ENCODE results near the gene TECPR2.
"Not testable (repeated sequence)": the region's sequence is repeated elsewhere in the genome, so short reads cannot be mapped to it uniquely, and the experiment has no call there.

Gene TECPR2

GRCh38 chr14:102320671-102321455 lies 41.9 kb upstream of the TECPR2 start:
- peak overlapping the region; percentile 79 for H3K4me3 ChIP-seq (ENCODE audit: low read depth, low read length)
- DNase-seq (ENCODE audit: low read depth, low spot score): no peak
- TF ChIP-seq CTCF (IDR thresholded peaks at IDR 0.05; ENCODE audit: insufficient read depth, low read length, missing control alignments): no peak
- ChIA-PET CTCF (interaction anchor here (0.8 to 8.1 kb wide), 14 partner anchors 12 to 359 kb away, joined by 3 to 113 read pairs (median 3); no protein-coding TSS in a partner anchor), POLR2A (no interaction called here)

GRCh38 chr14:102321456-102322422 lies 41.0 kb upstream of the TECPR2 start:
- no peak for DNase-seq (ENCODE audit: low read depth, low spot score)
- no peak for TF ChIP-seq CTCF (IDR thresholded peaks at IDR 0.05; ENCODE audit: insufficient read depth, low read length, missing control alignments)
- POLR2A ChIA-PET: no interaction called here
- CTCF ChIA-PET: interaction anchor here (0.7 to 2.4 kb wide), 16 partner anchors 8 to 360 kb away, joined by 3 to 8 read pairs (median 3); partner anchors contain the start of gene MOK
- no peak overlapping the region for H3K4me3 ChIP-seq (ENCODE audit: low read depth, low read length)

- H3K4me3 ChIP-seq (ENCODE audit: low read depth, low read length): no peak overlapping the region
- peak; percentile 62 for DNase-seq (ENCODE audit: low read depth, low spot score)
- POLR2A ChIA-PET: no interaction called here
- CTCF ChIA-PET: interaction anchor here (0.6 to 2.4 kb wide), 16 partner anchors 8 to 616 kb away, joined by 3 to 8 read pairs (median 4); partner anchors contain the start of gene MOK
- peak; percentile 76 for TF ChIP-seq CTCF (IDR thresholded peaks at IDR 0.05; ENCODE audit: insufficient read depth, low read length, missing control alignments)
Observed at GRCh38 chr14:102323102-102323501, 39.6 kb upstream of the TECPR2 start.

GRCh38 chr14:102325791-102326345 lies 36.9 kb upstream of the TECPR2 start:
- H3K4me3 ChIP-seq (ENCODE audit: low read depth, low read length): no peak overlapping the region
- ChIA-PET POLR2A (no interaction called here), CTCF (interaction anchor here (1.3 kb wide), 1 partner anchor 9 kb away, joined by 5 read pairs; no protein-coding TSS in a partner anchor)
- no peak for DNase-seq (ENCODE audit: low read depth, low spot score)
- TF ChIP-seq CTCF (IDR thresholded peaks at IDR 0.05; ENCODE audit: insufficient read depth, low read length, missing control alignments): no peak

- ChIA-PET CTCF (interaction anchor here (1.3 kb wide), 1 partner anchor 9 kb away, joined by 5 read pairs; no protein-coding TSS in a partner anchor), POLR2A (no interaction called here)
- TF ChIP-seq CTCF (IDR thresholded peaks at IDR 0.05; ENCODE audit: insufficient read depth, low read length, missing control alignments): no peak
- no peak overlapping the region for H3K4me3 ChIP-seq (ENCODE audit: low read depth, low read length)
- no peak for DNase-seq (ENCODE audit: low read depth, low spot score)
Observed at GRCh38 chr14:102326583-102326982, 36.2 kb upstream of the TECPR2 start.

GRCh38 chr14:102329381-102329780 lies 33.4 kb upstream of the TECPR2 start:
- CTCF ChIA-PET: interaction anchor here (1.3 to 2.9 kb wide), 2 partner anchors 15 to 187 kb away, joined by 3 to 11 read pairs; no protein-coding TSS in a partner anchor
- H3K4me3 ChIP-seq (ENCODE audit: low read depth, low read length); POLR2A ChIA-PET; DNase-seq (ENCODE audit: low read depth, low spot score): not testable (repeated sequence)

Measured in AG04449 (cell line).